Fibroblast of mammary gland (primary cell): ENCODE results near the gene UCHL3.

ENCODE experiments used
- DNase-seq: peaks from one replicate; pipeline ENCODE4 v3.0.0-alpha.2; 2010; ENCODE audit warnings: low read depth
- H3K4me3 ChIP-seq: 2 replicates; pipeline ENCODE4 v1.5.1; 2011; ENCODE audit warnings: low read depth, mild to moderate bottlenecking, low read length, moderate library complexity; ENCODE audit not compliant: control insufficient read depth
- TF ChIP-seq, protein P1 (sequence below): conservative IDR thresholded peaks from 2 replicates; pipeline ENCODE4 v1.5.1; 2011; ENCODE audit warnings: low read depth, low read length, inconsistent platforms; ENCODE audit not compliant: control insufficient read depth, insufficient read depth

Gene UCHL3

DNA sequence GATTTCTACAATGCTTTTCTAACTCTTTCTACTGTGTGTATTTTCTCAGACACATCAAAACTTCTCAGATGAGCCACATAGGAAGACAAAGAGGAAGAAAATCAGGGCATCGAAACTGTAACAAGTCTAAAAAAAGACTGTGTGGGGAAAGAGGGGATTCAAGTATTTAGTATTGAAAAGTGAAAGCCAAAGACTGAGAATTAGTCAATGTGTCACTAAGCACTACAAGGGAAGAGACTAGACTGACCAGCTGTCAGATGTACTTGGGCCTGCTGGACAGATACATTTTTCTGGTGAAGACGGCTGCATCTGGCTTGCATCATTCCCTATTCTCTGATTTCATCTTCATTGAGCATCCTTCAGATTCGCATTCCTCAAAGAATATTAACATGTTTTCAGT lies 37.3 kb upstream of the UCHL3 start:
- no peak overlapping the region for H3K4me3 ChIP-seq
- TF ChIP-seq, protein P1, sequence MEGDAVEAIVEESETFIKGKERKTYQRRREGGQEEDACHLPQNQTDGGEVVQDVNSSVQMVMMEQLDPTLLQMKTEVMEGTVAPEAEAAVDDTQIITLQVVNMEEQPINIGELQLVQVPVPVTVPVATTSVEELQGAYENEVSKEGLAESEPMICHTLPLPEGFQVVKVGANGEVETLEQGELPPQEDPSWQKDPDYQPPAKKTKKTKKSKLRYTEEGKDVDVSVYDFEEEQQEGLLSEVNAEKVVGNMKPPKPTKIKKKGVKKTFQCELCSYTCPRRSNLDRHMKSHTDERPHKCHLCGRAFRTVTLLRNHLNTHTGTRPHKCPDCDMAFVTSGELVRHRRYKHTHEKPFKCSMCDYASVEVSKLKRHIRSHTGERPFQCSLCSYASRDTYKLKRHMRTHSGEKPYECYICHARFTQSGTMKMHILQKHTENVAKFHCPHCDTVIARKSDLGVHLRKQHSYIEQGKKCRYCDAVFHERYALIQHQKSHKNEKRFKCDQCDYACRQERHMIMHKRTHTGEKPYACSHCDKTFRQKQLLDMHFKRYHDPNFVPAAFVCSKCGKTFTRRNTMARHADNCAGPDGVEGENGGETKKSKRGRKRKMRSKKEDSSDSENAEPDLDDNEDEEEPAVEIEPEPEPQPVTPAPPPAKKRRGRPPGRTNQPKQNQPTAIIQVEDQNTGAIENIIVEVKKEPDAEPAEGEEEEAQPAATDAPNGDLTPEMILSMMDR, result no peak
- DNase-seq, result no peak

DNA sequence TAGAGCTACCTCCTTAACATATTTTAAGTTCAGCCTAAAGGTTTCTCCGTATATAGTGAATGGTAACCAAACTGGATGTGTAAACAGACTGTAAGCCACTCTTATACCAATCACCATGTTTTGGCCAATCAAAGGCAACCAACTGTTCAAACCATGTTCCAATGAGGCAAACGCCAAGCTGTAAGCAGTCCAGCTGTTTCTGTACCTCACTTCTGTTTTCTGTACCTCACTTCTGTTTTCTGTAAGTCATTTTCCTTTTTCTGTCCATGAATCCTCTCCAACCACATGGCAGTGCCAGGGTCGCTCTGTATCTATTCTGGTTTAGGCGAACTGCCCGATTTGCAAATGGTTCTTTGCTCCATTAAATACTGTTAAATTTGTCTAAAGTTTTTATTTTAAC lies 36.3 kb upstream of the UCHL3 start:
- no peak overlapping the region for H3K4me3 ChIP-seq
- TF ChIP-seq, protein P1, result no peak
- DNase-seq, result no peak

DNA sequence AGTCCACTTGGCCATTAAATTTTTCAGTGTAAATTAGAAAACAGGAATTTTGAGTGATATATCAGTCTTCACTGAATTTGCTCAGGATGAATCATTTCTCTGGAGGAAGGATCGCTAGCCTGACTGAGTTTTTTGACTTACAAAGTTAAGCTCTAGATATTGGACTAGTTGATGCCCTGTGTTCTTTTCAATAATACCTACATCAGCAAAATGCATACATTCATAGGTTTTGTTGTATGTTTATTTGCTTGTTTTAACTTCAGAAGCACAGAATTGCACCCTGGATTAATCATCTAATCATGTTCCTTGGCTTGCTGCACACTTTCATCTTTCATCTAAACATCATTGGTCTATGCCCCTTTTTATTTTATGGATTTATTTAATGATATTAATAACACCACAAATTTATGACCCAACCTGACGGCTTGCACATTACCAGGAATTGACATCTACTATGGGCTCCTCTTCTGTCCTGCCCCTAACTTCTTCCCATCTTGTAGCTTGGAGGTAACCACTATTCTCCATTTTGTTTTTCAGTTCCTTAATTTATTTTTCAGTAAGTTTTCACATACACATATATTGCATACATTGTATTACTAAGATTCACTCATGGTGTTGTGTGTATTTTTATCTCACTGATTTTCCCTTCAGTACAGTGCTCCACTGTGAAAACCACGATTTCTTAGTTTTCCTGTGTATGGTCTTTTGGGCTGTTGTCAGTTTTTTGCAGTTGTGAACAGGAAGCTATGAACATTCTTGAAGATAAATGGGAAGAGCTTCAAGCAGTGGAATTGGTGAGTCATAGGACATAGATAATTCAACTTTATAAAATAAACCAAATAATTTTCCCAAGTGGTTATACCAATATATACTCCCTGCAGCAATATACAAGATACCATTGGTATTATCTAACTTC lies 35.3 kb upstream of the UCHL3 start:
- DNase-seq, result peak; percentile 43
- TF ChIP-seq, protein P1, result no peak
- no peak overlapping the region for H3K4me3 ChIP-seq

DNA sequence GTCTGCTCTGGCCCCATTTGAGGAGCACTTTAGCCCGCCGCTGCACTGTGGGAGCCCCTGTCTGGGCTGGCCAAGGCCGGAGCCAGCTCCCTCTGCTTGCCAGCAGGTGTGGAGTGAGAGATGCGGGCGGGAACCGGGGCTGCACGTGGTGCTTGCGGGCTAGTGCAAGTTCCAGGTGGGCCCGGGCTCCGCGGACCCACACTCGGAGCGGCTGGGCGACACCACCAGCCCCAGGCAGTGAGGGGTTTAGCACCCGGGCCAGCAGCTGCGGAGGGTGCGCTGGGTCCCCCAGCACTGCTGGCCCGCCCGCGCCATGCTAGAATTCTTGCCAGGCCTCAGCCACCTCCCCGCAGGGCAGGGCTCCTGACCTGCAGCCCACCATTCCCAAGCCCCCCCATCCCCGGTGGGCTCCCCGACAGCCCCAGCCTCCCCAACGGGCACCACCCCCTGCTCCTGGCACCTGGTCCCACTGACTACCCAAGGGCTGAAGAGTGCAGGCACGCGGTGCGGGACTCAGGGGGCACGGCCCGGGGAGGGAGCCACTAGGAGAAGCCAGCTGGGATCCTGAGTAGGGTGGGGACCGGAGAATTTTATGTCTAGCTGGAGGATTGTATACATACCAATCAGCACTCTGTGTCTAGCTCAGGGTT lies 31.0 kb upstream of the UCHL3 start:
- TF ChIP-seq, protein P1, result no peak
- DNase-seq, result no peak
- H3K4me3 ChIP-seq, result no peak overlapping the region

DNA sequence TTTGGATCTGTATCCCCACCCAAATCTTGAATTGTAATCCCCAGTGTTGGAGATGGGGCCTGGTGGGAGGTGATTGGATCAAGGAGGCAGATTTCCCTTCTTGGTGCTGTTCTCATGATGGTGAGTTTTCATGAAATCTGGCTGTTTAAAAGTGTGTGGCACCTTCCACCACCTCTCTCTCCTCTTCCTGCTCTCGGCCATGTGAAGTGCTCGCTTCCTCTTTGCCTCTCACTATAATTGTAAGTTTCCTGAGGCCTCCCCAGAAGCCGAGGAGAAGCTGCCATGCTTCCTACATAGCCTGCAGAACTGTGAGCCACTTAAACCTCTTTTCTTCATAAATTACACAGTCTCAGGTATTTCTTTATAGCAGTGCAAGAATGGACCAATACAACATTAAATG lies 27.6 kb upstream of the UCHL3 start:
- TF ChIP-seq, protein P1, result no peak
- DNase-seq, result no peak
- no peak overlapping the region for H3K4me3 ChIP-seq

DNA sequence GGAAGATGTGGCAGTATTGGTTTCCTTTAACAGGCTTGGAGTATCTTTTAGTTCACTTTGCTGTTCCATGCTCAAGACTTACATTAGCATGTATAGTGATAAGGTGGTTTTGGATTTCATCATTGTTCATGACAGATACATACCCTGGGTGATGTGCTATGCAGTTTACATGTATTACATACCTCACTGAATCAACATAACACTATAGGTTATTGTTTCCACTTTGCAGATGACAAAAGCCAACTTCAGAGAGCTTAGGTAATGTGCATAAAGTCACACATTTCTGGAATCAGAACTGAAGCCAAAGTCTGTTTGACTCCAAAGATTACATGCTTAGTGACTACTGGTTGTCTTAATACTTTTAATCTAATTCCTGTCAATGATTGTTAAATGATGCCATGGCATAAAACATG lies 19.0 kb upstream of the UCHL3 start:
- TF ChIP-seq, protein P1, result no peak
- DNase-seq, result no peak
- H3K4me3 ChIP-seq, result no peak overlapping the region
